HK-2 (cell line): ENCODE data around the gene FAM186B.

Source experiments
- DNase-seq: peaks from one replicate; pipeline ENCODE4 v3.0.0-alpha.2; 2018; ENCODE audit not compliant: unreplicated experiment

The FAM186B gene

DNA sequence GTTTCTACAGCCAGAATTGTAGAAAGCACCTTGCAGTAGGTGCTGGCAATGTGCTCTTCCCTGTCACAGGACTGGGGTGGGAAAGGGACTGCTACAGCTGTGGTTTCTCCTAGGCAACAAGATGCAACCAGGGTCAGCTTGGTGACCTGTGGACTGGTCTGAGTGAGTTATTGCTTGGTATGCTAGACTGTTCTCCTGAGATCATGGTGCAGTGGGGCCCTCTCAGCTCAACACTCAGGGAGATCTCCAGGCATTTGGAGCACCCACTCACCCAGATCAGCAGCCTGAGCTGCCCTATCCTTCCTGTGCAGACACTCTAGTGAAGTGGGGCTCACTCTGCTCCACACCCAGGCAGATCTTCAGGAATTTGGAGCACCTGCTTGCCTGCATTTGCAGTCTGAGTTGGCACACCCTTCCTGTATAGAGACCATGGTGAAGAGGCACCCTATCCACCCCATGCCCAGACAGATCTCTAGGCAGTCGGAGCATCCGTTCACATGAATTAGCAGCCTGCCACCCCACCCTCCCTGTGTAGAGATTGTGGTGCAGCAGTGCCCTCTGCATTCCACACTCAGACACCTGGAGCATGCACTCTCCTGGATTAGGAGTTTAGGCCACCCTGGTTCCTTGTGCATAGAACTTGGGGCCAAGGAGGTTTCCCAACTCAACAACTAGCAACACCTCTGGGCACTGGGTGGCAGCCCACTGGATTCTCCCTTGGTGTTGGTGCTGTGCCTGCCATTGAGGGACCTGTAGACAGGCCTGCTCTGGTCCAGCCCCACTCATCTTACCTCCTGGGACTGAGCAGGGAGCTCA is 3.8 kb upstream of the FAM186B start:
- no peak for DNase-seq

DNA sequence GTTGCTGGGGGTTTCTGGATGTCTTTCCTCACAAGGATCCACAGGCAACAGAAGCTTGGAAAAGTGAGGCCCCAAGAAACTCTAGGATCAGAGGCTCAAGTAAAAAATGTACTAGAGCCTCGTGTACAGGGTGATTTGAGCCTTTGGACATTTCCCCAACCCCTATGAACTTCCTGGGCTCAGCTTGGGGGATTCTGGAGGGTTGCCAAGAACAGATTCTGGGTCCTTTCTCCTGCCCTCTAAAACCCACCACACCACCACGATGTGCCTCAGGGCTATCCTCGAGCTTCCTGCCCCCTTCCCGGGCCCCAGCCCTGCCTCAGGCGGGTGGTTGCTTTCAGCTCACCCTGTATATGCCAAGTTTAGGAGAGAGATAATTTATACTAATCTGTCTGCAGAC is 583 bp downstream of the FAM186B start:
- DNase-seq: no peak

DNA sequence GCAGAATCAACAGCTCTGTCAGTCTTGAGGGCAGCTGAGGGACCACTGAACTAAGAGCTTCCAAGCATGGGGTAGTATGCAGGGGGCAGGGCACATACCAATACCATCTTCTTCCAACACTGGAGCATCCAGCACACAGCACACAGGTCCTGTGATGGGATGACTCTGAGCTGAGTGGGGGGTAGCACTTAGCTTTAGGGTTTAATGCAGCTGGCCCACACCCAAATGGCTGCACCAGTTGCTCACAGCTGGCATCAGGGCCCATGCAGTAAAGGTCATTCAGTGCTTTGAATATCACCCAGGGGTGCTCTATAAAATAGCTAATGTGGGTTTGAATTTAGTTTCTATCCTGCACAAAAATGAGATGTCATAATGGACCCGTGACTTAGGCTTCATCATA is 1.7 kb downstream of the FAM186B start:
- DNase-seq: no peak

DNA sequence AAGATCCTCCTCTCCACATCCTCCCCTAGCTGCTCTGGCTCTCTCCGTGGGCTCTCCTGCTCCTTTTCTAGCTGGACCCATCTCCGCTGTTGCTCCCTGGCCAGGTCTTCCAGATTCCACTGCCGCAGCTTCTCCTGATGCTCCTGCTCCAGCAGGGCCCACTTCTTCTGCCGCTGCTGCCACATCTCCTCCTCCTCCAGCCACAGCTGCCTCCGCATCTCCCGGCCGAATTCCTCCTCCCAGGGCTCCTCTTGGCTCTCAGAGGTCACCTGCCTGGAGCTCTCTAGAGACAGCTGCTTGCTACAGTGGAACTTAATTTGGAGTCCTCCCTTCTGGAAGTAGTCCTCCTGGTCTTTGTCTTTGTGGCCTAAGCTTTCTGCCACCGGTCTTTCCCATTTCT is 5.5 kb downstream of the FAM186B start:
- no peak for DNase-seq

DNA sequence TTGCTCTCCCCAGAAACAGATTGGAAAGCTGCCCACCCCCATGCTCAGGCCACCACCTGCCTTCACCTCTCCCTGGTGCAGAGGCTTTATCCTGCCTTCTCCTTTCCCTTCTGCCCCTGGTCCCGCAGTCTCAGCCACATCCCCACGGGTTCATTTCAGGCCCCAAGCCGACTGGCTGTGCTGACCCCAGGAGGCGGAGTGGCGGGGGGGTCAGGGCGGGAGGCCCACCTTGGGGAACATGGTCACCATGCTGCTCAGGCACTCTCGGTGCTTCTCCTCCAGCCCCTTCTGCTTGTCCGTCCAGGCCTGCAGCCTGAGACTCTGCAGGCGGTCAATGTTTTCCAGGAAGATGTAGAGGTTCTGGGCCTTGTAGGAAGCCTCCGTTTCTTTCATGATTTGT is 6.9 kb downstream of the FAM186B start:
- DNase-seq: no peak

DNA sequence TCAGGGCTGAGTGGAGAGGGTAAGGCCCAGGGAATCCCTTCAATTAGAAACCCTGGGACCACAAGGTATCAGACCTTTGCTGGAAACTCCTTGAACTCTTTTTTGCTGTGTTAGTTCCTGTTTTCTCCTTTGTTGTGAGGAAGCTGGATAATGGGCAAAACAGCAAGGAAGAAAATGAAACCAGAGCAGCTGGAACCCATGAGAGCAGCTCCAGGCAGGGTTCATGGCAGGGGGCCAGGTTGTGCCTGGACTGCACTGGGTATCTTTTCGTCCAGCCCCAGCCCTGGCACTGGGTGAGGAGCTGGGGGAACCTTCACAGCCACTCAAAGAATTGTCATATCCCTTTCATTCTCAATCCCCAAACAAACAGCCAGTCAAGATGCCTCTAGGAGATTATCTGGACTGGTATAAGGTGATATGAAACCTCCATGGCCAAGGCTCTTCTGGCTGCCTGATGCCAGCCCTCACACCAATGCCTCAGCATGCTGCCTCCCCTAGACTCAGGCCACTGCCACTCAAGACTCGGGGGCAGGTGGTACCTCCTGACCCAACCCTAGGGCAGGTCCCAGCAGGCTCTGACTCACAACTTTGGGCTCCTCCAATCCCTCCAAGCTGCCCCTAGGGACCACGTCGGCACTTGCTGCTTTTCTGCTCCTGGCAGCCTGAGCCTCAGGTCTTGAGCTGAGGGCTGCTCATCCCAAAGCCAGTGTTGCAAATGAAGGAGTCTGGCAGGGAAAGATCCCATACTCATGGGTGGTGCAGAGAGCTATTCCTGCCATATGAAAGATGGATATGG is 16.5 kb downstream of the FAM186B start:
- no peak for DNase-seq

DNA sequence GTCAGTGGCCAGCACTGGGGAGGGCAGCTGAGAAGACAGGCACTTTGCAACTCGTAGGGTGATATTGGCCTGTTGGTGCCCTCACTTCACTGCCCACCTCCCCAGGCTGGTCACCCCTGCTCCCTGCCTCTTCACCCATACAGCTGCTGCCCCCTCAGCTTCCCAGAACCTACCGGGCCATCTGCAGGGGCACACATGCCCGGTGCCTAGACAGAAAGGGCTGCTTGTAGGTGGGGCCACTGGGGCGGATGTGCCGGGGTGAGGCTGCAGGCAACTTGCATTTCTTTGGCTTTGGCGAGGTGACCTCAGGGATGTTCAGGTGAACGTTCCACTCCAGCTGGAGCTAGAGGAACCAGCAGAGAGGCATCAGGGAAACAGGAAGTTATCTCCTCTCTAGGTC is 17.2 kb downstream of the FAM186B start:
- no peak for DNase-seq

DNA sequence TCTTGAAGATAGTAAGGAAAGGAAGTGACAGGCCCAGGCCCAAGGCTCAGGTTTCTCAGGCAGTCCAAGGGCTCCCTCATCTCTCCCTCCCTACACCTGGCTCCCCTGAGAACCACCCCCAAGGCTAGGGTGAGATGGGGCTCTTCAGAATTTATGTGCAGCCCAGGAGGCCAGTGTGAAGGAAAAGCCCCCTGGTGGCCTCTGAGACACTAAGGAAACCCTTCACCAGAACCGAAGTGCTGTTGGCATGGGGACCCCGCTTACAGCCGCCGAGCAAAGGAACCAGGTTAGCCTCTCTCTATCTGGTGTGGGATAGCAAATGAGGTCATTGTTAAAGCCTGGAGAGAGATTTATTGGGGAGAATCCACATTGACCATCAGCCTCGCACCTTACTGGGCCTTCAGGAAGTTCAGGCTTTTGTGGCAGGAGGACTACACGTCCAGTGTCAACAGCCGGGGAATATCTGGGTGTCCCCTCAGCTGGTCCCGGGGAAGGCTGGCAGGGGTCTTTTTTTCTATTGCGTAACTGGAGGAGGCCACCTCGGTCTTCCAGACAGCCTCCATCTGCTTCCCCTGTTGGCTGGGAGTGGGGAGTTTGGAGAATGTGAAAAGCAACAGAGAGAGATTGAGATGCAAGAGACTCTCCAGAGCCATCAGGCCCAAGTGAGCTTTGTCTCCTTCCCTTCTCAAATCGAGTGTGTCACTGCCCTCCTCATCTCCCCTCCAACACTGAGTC is 18.1 kb downstream of the FAM186B start:
- no peak for DNase-seq

DNA sequence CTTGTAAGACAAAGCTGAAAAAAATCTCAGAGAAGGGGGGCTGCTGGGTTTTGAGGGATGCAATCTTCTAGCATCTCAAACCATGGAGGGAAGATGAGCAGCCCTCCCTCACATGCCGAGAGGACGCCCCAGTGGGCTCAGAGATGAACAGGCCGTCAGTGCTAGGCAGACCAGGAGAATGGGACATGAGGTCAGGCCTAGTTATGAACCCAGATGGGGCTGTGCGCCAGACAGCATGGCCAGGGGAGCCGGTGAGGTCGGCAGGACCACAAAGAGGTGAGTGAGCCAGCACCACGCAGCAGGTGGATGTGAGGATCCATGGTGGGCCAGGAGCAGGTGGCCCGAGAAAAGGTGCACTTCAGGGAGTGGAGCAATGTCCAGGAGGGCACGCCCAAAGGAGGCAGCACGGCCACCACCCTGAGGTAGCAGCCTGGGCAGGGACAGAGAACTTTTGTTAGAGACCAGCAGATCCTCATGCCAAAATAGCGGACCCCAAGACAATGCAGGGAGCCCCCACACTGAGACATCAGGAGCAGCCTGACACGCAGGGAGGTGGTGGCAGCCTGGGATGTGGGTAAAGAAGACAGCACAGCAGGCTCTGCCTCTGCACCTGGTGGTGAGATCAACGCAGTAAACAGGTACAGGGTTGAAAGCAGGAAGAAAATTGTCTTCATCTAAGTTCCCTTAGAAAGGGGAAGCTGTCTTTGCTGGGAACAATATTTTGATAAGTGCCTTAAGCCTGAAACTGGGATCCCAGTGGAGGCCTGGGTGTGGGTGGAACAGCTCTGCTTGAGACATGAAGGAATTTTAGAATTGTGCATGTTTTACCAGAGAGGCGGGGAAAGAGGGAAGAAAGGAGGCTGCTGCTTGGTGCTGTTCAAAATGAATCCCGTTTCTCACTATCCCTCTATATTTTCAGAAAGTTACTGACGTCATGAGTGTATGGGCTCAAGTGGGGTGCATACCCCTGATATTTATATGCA is 19.7 kb downstream of the FAM186B start:
- no peak for DNase-seq

DNA sequence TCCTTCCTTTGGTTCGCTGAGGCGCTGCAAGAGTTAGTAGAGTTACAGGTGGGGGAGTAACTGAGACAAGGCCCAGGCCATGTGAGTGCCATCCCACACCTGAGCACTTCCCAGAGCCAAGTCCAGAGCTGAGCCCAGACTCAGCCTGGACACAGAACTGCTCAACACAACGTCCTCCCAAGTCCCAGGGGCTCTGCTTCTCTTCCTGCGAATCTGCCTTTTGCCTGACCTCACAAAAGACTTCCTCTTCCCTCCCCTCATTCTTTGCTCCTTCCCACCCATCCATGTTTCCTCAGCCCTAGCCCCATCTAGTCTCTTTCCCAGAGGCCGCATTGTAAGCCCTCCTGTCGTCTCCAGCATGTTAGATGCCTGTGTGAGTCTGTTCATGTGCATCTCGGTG is 20.8 kb downstream of the FAM186B start:
- DNase-seq: no peak

DNA sequence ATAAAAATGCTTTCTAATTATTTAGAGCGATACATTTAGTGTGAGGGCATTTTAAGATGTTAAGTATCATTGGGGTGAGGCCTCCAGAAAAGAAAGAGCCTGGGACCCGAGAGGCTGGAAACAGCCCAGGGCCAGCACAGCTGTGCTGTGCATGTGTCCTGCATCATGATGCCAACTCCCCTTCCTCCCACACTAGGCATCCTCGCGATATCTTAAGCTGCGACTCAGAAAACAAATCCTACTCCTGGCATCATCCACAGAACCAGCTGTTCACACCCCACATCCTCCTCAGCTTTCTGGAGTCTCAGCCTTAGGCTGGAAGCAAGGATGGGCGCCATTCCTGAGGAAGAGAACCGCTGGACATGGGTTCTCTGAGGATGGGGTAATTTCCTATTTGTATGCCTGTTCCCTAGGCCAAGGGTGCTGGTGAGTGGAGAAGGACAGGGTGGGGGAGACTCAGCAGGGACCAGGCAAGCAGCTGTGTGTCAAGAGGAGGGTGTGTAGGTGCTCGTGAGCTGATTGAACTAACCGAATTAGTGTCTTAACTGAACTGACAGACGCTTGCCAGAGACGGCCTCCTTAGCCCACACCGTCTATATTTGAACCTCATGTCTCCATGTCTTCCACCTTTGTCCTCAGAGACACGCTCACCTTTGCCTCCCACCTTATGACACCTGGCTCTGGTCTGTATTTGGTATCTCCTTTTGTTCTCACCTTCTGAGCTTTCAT is 21.9 kb downstream of the FAM186B start:
- DNase-seq: no peak

DNA sequence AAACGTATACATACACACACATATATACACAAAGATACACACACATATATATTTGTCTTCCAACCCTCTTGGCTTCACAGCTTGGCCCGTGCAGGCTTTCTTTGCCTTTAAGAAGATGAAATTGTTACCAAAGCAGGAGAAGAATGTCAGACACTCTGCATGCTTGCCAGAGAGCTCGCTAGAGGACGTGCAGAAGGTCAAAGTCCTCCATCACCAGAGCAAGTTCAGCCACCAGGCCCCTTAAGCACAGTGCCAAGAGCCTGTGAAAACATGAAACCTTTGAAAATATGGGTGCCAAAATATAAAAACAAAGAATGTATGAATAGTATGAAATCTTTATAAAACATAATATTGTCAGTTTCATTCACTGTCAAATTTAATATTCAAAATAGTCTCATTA is 22.6 kb downstream of the FAM186B start:
- DNase-seq: no peak

DNA sequence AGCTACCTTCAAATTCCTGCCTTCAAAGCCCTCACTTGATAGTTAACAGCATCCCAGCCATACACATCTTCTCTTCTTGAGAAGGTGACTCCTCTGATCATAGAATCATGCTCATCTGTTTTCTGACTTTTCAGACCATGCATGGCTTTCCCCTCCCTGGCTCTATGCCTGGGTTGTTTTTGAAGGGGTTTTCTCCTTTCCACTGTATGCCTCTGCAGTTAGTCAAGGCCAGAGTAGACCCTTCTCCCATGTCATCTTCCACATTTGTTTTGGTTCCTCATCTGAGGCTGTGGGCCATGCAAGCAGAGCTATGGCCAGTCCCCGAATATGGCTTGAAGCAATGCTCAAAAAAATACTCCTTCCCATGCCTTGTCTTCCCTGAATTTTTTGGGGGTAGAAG is 23.2 kb downstream of the FAM186B start:
- DNase-seq: no peak

DNA sequence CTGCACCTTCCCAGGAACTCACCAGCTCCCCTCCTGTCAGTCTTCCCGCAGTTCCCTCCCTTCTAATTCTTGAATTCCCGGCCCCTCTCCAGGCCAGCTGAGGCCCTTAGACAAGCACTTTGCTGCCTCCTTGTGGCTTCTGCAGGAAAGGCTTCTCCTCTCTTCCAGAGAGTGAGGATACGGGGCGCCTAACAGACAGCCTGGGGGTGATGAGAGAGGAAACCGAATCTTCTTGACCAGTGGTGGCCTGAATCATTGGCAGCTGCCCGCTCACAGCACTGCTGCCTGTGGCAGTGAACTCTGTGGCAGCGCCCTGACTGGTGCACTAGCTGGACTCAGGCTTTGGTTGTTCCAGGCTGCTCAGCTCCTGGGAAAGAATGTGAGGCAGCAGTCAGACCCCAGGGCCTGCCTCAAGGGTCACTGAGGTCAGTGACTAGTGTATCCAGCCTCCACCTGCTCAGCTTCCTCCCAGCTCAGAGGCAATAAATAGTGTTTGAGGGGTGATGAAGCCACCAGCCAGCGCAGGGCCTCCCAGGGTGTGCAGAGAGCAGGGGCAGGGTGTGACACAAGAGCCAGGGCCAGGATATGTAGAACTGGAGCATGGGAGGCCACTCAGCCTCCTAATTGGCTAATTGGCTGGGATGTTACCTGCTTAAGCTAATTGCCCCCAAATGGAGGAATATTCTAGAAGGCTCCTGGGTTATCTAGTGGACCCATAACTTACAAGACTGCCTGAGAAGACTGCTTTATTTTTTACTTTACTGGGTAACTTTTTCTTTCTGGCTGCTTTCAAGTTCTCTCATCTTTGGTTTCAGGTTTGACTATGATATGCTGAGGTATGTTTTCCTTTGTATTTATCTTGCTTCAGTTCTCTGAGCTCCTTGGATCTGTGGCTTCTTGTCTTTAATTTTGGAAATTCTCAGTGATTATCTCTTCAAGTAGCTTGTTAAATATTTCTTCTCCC is 24.6 kb downstream of the FAM186B start:
- DNase-seq: peak; percentile 81

DNA sequence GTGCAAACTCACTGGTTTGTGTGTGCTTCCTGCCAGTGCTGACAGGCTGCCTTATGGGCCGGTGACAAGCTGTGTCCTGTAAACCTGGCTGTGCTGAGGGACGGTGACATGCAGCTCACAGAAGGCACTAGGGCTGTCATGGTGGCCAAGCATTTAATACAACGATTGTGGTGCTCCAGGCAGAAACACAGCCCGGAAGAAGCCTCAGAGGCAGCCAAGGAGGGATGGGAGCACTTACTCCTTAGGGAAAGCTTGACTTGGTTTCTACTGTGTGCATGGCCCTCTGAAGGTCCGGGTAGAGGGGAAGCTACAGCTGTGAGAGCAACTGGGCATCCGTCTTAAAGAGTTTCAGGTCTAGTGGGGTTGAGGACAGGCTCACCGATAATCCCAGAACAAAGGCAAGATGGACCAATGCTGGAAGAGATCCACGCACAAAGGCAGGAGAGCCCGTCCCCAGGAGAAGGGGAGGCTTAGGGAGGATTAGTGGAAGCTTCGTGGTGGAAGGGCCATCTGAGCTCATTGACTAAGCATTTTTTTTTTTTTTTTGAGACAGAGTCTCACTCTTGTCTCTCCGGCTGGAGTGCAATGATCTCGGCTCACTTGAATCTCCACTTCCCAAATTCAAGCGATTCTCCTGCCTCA is 26.8 kb downstream of the FAM186B start:
- no peak for DNase-seq

DNA sequence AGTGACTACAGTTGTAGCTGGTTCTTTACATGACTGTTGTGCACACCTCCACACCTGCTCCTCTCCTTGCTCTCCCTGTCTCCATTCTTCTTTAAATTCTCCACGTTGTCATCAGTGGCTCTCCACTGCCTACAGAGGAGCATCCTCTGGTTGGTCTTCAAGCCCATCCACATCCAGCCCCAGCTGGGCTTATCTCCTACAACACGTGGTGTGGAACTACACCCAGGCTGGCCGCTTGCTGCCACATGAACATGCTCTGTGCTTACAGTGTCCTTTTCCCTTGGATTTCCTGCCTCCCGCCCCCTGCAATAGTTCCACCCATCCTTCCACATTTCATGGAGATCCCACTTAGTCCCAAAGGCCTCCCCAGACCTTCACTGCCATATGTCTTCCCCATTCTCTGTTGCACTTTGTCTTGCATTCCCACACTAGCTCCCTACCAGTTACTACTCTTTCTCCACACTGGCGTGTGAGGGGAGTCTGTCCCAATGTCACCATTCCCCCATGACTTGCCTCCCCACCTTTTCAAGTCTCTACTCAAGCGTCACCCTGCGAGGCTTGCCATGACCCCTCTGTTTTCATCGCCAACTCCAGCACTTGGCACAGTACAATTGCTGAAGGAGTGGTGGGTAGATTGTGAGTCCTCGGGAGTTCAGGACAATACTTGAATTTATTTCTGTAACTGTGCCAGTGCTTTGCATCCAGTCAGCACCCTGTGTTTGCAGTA is 27.7 kb downstream of the FAM186B start:
- DNase-seq: no peak

DNA sequence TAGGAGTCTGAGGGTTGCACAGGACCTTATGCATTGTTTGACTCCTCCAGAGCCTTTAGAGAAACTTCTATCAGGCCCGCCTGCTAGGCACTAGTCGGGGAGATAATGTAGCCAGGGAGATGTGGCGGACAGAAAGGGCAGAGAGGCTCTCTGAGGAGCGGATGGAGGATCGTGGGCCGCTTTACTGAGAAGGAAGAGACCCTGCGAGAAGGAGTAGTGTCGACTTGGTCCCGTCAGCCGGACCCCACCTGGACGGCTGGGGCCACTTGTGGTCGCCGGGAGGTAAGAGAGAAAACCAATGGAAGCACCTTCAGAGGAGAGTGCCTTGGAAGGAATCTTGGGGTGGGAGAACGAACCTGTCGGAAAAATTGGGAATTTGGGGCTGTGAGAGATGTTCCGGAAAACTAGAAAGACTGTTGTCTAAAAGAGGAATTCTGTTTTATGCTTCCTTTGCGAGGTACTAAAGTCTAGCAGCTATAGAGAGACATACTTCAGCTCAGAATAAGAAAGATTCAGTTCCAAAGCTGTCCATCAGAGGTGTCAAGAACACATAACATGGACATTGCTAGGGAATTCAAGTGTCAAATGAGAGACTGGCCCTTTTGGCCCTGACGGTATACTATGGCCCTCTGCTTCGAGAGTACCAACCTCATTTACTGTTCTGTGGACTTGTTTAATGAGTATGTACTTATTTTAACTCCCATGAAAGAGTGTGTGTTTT is 36.8 kb downstream of the FAM186B start:
- no peak for DNase-seq
